Gastroesophageal sphincter (tissue), 4 donors: ENCODE results near the gene L1CAM. TPM values are rescaled to one million over a fixed set of nuclear protein-coding genes. Genes with fewer than 3 reads are reported as not detected.

Experiments used
- ATAC-seq: fragments of 150-250 bp; one replicate; pipeline ENCODE4 v1.9.1; 2016; ENCODE audit warnings: mild to moderate bottlenecking, moderate library complexity
- H3K27ac ChIP-seq, 4 donors: fragments of 200-600 bp; sonication (generic) in 3 of 4; 1 replicate in 3 of 4; 2 replicates in 1 of 4; pipeline ENCODE4 v1.5.1; 2016 to 2019
- H3K27me3 ChIP-seq: fragments of 200-600 bp; sonication (generic); one replicate; pipeline ENCODE4 v1.5.1; 2019
- H3K36me3 ChIP-seq, 2 donors: fragments of 200-600 bp; sonication (generic); one replicate each; pipeline ENCODE4 v1.5.1; 2019; ENCODE audit warnings: control low read depth in 1 of 2
- H3K4me1 ChIP-seq, 3 donors: fragments of 200-600 bp; sonication (generic); 1 replicate in 2 of 3; 2 replicates in 1 of 3; pipeline ENCODE4 v1.5.1; 2016 to 2019; ENCODE audit warnings: control low read depth in 2 of 3
- H3K4me3 ChIP-seq, 2 donors: fragments of 200-600 bp; sonication (generic); one replicate each; pipeline ENCODE4 v1.5.1; 2019; ENCODE audit warnings: mild to moderate bottlenecking in 1 of 2, moderate library complexity in 1 of 2
- H3K9me3 ChIP-seq, 3 donors: fragments of 200-600 bp; sonication (generic); one replicate each; pipeline ENCODE4 v1.5.1; 2017 to 2019; ENCODE audit warnings: control low read depth in 2 of 3
- CTCF ChIP-seq, 4 experiments: fragments of 200-600 bp in 2 of 4; fragments of 450-650 bp in 2 of 4; sonication (generic) in 1 of 4; IDR thresholded peaks; one replicate each; pipeline ENCODE4 v1.5.1; 2017 to 2019; ENCODE audit warnings: antibody characterized with exemption in 4 of 4, mild to moderate bottlenecking in 2 of 4, moderate library complexity in 2 of 4
- EP300 ChIP-seq: sonication (generic); formaldehyde crosslinking; IDR thresholded peaks from one replicate; pipeline ENCODE4 v1.6.1; 2017; ENCODE audit warnings: antibody characterized with exemption, mild to moderate bottlenecking
- POLR2A ChIP-seq, 2 donors: fragments of 450-650 bp; IDR thresholded peaks; one replicate each; pipeline ENCODE4 v1.6.1; 2017; ENCODE audit warnings: antibody characterized with exemption in 2 of 2, mild to moderate bottlenecking in 2 of 2, moderate library complexity in 1 of 2
- POLR2AphosphoS5 ChIP-seq: sonication (generic); formaldehyde crosslinking; IDR thresholded peaks from one replicate; pipeline ENCODE4 v1.6.1; 2017; ENCODE audit warnings: antibody characterized with exemption
- WGBS, 2 donors: methylation state at CpG; one replicate each; pipeline ENCODE4 v1.1.5; 2018; ENCODE audit warnings: low coverage in 1 of 2; 5-methylcytosine and 5-hydroxymethylcytosine counted together
- total RNA-seq, 4 donors: library from RNA; depleted of rRNA; stranded (reverse); fragments of >200 nt; gene quantifications; one replicate each; pipeline ENCODE4 v1.1.0, GENCODE V29; 2016

L1CAM gene
- total RNA-seq, 4 donors from 2014 or later = 16.2 to 53.3 (median 26.7) TPM

- WGBS, 2 donors = 80% methylated on average over 1 of the region's 31 CpGs; no CpG with 5 or more reads in 1 of the 2 donors
- H3K27ac ChIP-seq = peak overlapping the region in 2 of 4 donors; percentile 3 to 28
- no peak for ATAC-seq
- H3K4me3 ChIP-seq = no peak overlapping the region
- H3K36me3 ChIP-seq = peaks cover 0 to 34% of the 10 kb centered on the region in 2 donors
- no peaks in the 10 kb centered on the region for H3K9me3 ChIP-seq
- no peaks in the 10 kb centered on the region for H3K27me3 ChIP-seq
- peaks cover 0 to 50% (median 15%) of the 10 kb centered on the region in 3 donors for H3K4me1 ChIP-seq
- TF ChIP-seq POLR2AphosphoS5 = no peak
- no peak for TF ChIP-seq EP300
- no peak for TF ChIP-seq CTCF (IDR thresholded peaks at IDR 0.05)
- TF ChIP-seq POLR2A (IDR thresholded peaks at IDR 0.05) = no peak
Observed at GRCh38 chrX:153930011-153930910, 44.3 kb upstream of the L1CAM start.

GRCh38 chrX:153929576-153929975 lies 43.6 kb upstream of the L1CAM start:
- peaks cover 0 to 34% of the 10 kb centered on the region in 2 donors for H3K36me3 ChIP-seq
- H3K27me3 ChIP-seq = no peaks in the 10 kb centered on the region
- no peaks in the 10 kb centered on the region for H3K9me3 ChIP-seq
- WGBS, 2 donors = no CpG with 5 or more reads among the region's 10 CpGs
- H3K27ac ChIP-seq = peak overlapping the region in 3 of 4 donors; percentile 28 to 74 (median 64)
- no peak for TF ChIP-seq POLR2A (IDR thresholded peaks at IDR 0.05)
- H3K4me1 ChIP-seq = peaks cover 0 to 53% (median 15%) of the 10 kb centered on the region in 3 donors
- no peak for ATAC-seq
- no peak overlapping the region for H3K4me3 ChIP-seq

GRCh38 chrX:153928846-153929245 lies 42.9 kb upstream of the L1CAM start:
- Histone ChIP-seq H3K4me3 (peak overlapping the region in 1 of 2 donors; percentile 12), H3K27me3 (no peaks in the 10 kb centered on the region), H3K4me1 (peaks cover 0 to 55% (median 13%) of the 10 kb centered on the region in 3 donors), H3K36me3 (peaks cover 0 to 34% of the 10 kb centered on the region in 2 donors), H3K27ac (peak overlapping the region; percentile 47 to 74 (median 67)), H3K9me3 (no peaks in the 10 kb centered on the region)
- TF ChIP-seq POLR2A (IDR thresholded peaks at IDR 0.05) (no peak), CTCF (IDR thresholded peaks at IDR 0.05) (no peak), POLR2AphosphoS5 (no peak), EP300 (no peak)
- 89% methylated on average over 3 of the region's 9 CpGs; no CpG with 5 or more reads in 1 of the 2 donors for WGBS, 2 donors
- no peak for ATAC-seq

GRCh38 chrX:153927922-153928760 lies 42.2 kb upstream of the L1CAM start:
- ATAC-seq = peak; percentile 95
- Histone ChIP-seq H3K4me3 (peak overlapping the region; percentile 62 to 69), H3K4me1 (peaks cover 0 to 56% (median 14%) of the 10 kb centered on the region in 3 donors), H3K27ac (peak overlapping the region; percentile 88 to 96 (median 91)), H3K9me3 (no peaks in the 10 kb centered on the region), H3K36me3 (peaks cover 0 to 34% of the 10 kb centered on the region in 2 donors), H3K27me3 (no peaks in the 10 kb centered on the region)
- TF ChIP-seq CTCF (IDR thresholded peaks at IDR 0.05) (peak in 3 of 4 experiments; percentile 22 to 45 (median 32)), POLR2AphosphoS5 (peak; percentile 12), POLR2A (IDR thresholded peaks at IDR 0.05) (peak; percentile 88 to 90), EP300 (no peak)
- no CpG with 5 or more reads among the region's 76 CpGs for WGBS, 2 donors

- H3K27me3 ChIP-seq = no peaks in the 10 kb centered on the region
- H3K4me3 ChIP-seq = peak overlapping the region; percentile 62 to 69
- peaks cover 0 to 32% of the 10 kb centered on the region in 2 donors for H3K36me3 ChIP-seq
- H3K9me3 ChIP-seq = no peaks in the 10 kb centered on the region
- no peak for TF ChIP-seq POLR2AphosphoS5
- TF ChIP-seq POLR2A (IDR thresholded peaks at IDR 0.05) = no peak
- no peak for TF ChIP-seq CTCF (IDR thresholded peaks at IDR 0.05)
- ATAC-seq = no peak
- peak overlapping the region; percentile 88 to 96 (median 91) for H3K27ac ChIP-seq
- 35% methylated on average over 2 of the region's 8 CpGs; no CpG with 5 or more reads in 1 of the 2 donors for WGBS, 2 donors
- peaks cover 0 to 61% (median 16%) of the 10 kb centered on the region in 3 donors for H3K4me1 ChIP-seq
Observed at GRCh38 chrX:153927672-153927921, 41.6 kb upstream of the L1CAM start.
